SKM-1 treated with dmso at 0.1 percent for 144 hours (cell line): ENCODE measurements around the gene RANBP3L.
A peak's percentile ranks its signal among the peaks of the same experiment; 100 is the strongest.
"Not testable (repeated sequence)": the region's sequence is repeated elsewhere in the genome, so short reads cannot be mapped to it uniquely, and the experiment has no call there.

Experiments used
- DNase-seq: peaks from one replicate; lab custom pipeline; 2025; ENCODE audit not compliant: unreplicated experiment; lab: John Stamatoyannopoulos, UW

The RANBP3L gene

DNA sequence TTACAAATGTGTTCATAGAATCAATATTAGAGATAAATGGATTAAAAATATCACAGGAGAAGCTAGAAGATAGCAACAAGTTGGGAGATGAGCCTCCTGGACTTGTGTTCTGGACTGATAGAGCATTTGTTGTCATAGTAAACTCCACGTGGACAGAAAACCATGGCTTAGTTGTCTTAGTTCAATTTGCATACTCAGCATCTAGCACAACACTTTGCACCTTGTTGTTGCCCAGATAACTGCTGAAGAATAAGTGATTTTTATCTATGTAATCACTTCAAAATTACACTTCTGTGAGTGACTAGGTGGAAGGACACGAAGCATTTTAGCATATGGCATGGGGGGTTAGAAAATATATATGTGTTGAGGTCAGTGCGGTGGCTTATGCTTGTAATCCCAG lies 4.0 kb downstream of the RANBP3L start:
- DNase-seq, result no peak

DNA sequence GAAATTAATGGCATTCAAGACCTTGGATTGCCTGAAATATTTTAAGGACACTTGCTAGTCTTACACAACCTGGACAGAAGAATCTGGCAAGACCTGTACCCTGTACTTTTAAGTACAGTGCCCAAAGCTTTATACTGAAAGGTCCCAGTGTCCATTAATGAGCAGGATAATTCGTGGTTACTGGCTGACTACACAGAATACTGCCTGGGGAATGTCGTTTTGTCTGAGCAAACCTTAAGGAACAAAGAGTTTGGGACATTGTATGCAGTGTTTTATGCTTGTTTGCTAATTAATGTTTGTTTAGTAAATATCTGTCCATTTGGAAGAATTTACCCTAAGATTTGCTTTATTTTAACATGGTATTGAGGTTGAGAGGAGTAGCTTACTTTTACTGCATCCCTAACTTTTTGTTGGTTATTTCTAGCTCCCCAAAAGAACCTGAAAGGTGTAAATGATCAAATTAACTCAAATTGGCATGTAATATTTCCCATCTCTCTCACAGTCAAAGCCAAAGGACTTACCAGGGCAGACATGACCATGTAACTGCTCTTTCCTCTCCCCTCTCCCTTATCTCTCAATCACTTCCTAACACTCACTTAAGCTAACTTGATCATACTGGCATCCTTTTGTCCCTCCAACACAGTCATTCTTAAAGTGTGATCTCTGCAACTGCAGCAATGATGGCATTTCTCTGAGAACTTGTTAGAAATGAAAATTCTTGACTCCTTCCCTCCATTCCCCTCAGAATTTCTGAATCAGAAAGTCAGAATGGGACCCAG lies 15.7 kb downstream of the RANBP3L start:
- DNase-seq, result no peak

DNA sequence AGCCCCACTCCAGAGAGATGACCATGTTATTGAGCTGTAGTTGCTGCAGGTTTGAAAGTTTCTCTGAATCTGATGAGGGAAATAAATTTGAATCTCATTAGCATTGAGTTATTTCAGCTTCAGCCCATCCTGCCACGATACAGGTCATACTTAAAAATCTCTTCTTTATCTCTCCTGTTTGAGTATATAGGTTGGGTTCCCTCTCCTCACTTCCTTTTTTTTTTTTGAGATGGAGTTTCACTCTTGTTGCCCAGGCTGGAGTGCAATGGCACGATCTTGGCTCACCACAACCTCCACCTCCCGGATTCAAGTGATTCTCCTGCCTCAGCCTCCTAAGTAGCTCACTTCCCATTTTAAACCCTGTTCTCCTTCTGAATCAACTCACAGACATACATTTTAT lies 17.9 kb downstream of the RANBP3L start:
- DNase-seq, result not testable (repeated sequence)

DNA sequence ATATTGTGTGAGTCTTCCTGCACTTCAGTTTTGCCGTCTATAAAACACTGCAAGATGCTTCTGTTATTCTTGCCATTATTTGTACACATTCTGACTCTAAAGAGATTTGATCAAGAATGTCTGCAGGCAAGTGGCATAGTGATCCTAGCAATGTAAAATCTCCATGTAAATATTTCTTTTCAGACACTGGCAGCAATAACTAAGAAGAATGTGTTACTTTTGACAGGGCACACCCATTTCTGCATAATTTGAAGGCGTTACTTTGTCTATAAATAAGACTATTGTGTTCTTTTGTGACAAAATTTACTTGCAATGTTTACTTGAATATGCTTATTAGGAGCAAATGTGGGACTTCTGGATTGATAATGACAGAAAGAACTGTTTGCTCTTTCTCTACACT lies 20.1 kb downstream of the RANBP3L start:
- no peak for DNase-seq

DNA sequence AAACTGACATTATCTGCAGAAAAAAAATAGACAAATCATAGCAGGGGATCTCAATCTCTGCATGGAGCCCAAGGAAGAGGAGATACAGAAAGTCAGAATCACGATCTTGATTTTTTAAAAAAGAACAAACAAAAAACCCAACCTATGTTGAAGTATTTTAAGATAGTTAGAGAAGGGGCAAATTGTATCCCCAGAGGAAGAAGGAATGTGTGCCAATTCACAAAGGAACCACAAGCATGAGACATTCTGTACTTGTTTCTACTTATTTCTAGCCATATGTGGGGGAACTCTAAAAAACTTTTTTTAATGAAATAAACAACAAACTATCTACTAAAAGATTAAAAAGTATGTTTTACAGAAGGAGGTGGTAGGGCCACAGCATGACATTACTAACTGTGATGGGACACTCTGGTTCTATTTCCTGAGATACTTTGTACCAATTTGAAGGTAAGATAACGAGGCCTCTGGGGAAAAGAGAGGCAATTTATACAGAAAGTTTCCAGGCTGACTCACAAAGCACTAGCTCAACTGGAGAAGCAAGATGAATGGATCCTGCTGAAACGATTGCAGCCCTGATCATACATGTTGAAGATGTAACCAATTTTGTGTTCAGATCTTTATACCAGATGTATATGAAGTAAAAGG lies 22.5 kb downstream of the RANBP3L start:
- no peak for DNase-seq

DNA sequence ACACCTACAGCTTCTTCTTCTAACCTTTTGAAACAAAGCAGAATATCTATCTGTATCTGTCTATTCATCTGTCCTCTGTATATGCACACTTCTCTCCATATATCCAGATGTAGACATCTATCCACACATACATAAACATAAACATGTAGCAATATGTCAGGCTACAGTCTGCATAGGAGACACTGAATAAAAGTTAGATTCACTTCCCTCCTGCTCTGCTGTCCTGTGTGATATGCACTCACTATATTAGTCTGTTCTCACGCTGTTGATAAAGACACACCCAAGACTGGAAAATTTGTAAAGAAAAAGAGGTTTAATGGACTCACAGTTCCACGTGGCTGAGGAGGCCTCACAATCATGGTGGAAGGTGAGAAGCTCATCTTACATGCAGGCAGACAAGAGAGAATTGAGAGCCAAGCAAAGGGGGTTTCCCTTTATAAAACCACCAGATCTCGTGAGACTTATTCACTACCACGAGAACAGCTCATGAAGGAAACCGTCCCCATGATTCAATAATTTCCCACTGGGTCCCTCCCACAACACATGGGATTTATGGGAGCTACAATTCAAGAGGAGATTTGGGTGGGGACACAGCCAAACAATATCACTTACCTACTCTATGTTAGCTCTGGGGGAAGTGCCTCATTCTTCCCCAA lies 24.1 kb downstream of the RANBP3L start:
- DNase-seq, result no peak

DNA sequence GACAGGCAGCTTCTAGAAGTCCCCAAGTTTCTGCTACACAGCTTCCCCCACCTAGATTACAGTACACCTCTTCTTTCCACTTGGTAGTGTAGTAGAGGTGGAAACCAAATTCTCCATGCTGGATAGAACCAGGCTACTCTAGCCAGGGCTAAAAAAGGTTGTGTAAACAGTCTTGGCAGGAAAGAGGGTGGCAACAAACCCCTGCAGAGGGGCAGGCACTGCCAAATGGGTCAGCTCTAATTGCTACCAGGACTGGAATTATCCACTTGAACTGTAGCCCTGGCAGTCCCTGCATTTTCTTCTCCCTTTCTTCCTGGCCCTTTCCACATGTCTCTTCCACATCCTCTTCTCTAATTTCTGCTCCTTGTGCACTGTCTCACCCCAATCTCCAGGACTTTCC lies 24.8 kb downstream of the RANBP3L start:
- DNase-seq, result no peak

DNA sequence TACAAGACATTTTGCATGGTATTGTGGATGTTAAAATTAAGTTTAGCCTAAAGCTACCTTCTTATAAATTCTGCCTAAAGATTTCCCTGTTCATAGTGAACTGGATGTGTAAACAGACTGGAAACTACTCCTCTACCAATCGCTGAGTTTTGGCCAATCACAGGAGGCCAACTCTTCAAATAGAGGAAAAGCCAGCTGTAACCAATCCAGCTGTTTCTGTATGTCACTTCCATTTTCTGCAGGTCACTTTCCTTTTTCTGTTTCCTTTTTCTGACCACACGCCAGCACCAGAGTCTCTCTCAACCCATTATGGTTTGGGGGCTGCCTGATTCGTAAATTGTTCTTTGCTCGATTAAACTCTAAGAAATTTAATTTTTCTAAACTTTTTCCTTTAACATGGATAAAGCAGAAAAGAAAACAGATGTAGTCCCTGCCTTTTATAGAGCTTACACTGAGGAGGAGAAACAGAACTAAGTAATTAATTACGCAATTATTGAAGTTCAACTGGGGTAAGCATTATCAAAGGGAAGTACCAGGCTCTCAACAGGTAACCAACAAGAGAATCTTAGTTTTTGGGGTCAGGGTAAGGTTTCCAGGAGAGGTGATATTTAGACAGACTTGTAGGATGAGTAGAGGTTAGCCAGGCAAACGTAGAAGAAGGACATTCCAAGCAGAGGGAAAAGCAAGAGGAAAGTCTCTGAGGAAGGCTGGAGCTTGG lies 27.7 kb downstream of the RANBP3L start:
- DNase-seq, result peak; percentile 81

DNA sequence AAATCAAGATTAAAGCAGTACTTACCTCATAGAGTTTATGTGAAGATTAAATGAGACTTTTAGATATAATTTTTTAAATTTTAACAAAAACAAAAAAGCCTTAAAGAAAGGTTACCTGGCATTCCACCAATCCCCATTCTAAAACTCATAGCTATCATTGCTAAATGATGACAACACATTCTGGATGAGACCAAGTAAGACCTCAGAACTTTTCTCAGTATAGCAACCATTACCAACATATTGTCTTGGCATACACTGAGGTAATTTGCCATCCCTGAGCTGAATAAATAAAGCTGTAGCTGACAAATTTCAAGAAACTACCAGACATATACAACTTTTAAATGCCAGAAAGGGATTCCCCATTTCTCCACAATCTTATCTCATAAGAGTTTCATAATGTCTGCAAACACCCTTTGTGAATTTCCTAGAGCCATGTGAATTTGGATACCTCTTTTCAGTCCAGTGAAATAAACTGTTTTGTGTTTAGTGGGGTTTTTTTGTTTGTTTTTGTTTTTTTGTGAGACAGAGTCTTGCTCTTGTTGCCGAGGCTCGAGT lies 29.5 kb downstream of the RANBP3L start:
- no peak for DNase-seq

DNA sequence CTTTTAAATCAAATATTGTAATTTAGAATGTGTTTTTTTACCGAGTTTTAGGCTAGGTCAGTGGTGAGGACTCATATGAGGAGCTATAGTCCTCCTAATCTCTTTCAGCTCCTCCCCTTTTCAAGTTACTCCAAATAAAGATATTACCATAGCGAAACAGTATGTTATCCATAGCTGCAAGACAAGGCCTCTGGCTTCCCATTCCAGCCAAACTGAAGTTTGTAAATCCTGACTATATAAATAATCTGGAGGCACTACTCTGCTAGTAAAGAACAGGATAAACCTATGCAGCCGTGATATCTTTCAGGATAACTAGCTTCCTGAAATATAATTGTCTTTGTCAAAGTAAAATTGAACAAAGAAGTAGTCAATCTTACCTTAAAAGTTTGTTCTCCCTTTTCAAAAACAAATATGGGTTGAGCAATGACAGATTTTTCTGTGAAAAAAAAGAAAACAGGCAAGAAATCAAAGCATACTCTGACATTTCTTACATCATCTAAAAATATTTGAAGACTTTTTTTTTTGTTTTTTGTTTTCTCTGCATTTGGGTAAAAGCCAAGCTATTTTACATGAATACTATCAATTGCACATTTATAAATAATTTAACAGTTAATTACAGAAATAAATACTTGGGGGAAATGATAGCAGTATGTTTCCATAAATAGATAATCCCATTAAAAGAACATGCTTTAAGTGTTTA lies 30.7 kb downstream of the RANBP3L start:
- no peak for DNase-seq

DNA sequence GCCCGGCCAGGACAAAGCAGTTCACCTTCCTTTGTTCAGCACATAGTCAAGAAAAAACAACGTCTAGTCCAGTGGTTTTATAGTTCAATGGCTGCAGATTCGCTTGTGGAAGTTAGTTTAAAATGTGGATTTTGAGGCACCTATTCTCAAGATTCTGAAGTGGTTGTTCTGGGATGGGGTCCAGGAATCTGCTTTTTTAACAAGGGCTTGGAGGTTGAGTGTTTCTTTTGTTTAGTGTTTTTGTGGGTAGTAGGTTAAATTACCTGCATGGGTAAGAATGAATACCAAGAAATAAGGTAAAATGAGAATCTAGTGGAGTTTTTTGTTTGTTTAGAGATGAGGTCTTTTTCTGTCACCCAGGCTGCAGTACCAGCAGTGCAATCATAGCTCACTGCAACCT lies 31.5 kb downstream of the RANBP3L start:
- no peak for DNase-seq

DNA sequence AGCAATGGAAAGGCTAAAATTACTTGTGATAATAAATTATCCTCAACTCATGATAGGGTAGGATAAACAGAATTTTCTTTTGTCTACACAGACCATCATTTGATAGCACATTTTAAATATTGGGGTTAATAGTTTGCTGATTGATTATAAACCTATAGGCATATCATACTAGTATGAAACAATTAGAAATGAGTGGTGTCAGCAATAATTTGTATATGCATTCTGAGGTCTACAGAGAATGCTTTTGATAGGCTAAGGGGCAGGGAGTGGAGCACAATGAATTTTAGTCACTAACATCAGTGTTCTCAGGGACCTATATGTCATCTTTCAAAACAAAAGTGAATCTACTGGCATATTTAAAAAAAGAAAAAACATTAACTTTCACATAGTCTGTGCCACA lies 32.2 kb downstream of the RANBP3L start:
- DNase-seq, result no peak

DNA sequence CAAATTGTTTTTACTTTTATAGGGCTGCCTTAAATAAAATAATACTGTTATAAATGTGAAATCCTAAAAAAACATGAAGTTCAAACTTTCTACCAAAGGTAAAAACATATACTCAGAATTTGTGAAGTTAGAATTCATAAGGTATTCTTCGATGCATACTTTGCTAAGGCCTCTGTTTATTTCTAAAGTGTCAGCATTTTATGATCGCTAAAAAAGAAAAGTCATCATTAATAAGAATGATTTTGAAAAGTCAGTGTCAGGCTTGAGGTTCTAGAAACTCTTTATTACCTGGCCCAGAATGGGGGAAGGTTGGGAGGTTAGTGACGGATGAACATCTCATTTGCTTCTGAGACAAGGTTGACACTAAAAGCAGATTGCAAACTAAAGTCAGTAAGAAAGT lies 33.8 kb downstream of the RANBP3L start:
- DNase-seq, result no peak

DNA sequence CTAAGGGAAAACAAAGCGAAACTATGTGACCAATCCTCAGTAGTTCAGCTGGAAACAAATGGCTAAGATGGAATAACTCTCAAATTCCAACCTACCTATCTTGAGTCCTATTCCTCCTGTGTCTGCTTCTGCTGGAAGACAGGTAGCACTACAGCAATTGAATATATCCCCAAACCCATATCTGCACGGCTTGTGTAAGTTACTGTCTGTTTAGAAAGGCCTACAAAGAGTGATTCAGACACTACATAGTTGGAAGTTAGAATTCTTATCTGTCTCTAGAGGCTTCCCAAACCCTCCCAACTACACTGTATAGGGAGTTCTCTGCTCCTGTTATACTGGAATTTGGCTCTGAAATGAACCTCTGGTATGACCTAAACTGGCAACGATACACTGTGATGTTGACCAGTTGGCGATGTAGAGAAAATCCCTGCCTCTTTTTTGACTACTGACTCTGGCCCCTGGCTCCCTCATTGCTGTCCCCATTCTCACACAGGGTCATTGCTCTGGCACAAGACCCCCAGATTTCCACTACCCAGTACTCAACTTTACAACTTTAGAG lies 37.4 kb downstream of the RANBP3L start:
- no peak for DNase-seq

DNA sequence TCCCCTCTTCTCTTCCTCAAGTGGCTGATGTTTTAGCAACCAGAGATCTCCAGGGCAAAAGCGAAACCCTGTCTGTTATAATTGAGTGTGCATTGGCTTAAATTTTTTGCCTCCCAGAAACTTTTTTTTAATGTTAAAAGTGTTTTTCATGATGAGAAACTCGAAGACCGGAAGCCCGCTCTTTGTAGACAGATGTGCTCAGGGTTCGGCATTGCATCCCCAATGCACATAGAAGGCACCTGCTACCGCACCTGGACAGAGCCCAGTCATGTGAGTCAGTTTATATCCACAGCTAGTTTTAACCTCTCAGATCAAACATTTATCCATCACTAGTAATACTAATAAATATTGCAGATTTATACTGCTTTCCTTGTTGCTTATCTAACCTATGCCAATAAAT lies 40.5 kb downstream of the RANBP3L start:
- DNase-seq, result no peak

DNA sequence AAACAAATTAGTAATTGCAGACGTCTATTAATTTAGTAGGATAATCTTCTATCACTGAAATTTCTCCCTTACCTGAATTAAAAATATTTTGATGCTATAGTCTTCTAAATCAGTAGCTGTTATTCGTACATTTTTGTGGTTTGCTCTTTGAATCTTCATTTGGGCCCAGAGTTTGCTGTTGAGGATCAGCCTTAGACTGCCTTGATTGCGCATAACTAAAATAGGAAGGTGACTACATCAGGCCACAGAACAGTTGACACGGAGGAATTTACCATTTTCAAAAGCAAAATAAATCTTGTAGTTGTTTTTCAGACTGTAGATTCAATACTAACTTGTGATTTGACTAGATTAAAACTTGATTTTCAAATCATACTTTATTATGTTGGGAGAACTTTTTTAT lies 48.1 kb downstream of the RANBP3L start:
- no peak for DNase-seq

DNA sequence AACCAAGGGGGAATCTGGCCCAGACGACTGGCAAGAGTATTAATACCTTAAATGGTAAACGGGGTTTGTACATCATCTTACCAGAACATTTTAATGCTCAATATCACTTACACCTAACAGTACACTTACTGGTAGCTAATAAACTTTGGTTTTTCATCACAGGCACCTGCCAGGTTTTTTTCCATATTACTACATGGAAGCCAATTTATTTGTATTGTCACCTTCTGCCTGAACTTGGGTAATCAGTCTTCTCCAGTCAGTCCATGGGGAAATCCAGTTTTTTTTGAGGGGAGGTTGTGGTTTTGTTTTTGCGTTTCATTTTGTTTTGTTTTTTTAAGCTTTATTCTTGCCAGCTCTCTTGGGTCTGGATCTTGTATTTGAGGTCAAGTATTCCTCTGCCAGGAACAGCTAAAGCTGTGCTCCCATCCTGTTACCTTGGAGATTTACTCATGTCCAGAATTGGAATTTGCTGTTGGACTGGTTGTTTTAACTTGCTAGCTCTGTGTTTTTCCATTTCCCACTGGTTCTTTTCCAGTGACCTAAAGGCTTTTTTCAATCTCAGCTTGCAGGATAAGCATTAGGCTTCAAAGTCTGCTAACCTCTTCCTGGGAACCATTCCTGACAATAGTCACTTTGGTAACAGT lies 48.9 kb downstream of the RANBP3L start:
- DNase-seq, result no peak

DNA sequence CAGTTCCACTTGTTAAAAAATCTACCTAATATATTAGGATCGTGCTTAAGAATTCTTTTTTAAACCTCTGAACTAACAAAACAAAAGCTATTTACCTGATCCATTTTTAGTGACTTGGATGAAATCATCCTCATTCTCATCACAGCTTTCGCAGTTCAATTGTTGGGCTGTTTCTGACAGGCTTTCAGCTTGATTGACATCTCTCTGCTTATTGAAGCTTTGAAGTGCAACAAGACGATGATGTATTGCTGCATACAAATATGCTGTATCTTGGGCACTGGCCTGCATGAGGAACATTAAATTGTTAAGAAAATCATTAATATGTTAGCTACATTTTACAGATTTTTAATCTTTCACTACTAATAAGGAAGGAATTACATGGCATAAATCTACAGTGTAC lies 50.5 kb downstream of the RANBP3L start:
- no peak for DNase-seq

DNA sequence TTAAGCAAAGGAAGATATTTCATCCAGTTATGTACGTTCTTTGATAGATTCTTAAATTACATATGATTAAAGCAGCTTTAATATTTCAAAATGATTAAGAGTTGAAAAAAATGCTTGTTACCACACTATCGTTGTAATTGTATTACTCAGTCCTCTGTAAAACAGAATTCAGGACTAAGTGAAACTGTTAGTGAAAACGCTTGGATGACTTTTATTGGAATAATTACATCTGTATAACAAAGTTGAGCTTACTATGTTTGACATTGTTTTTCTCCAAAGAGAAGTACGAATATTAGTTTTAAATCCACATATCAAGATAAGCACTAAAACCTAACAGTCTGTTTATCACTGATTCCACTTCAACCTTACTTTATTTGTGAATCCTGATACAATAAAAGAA lies 51.3 kb downstream of the RANBP3L start:
- DNase-seq, result no peak
